Neuronal stem cell (in vitro differentiated cells): ENCODE measurements around the gene KRT38.

Experiments used
- DNase-seq: peaks from one replicate; pipeline ENCODE4 v3.0.0-alpha.2; 2013; ENCODE audit warnings: low spot score
- H2AFZ ChIP-seq: one replicate; pipeline ENCODE4 v1.6.1; 2013; ENCODE audit warnings: mild to moderate bottlenecking, low read length, inconsistent platforms
- H2AK5ac ChIP-seq: 2 replicates; pipeline ENCODE4 v1.6.1; 2013; ENCODE audit warnings: low read depth, mild to moderate bottlenecking, inconsistent platforms, low read length, moderate library complexity, mixed read lengths
- H2BK120ac ChIP-seq: 2 replicates; pipeline ENCODE4 v1.6.1; 2013; ENCODE audit warnings: low read depth, mild to moderate bottlenecking, inconsistent platforms, low read length, moderate library complexity, mixed read lengths
- H2BK12ac ChIP-seq: one replicate; pipeline ENCODE4 v1.6.1; 2013; ENCODE audit warnings: low read length, inconsistent platforms
- H2BK15ac ChIP-seq: 2 replicates; pipeline ENCODE4 v1.6.1; 2013; ENCODE audit warnings: mild to moderate bottlenecking, low read length, inconsistent platforms, mixed read lengths
- H2BK5ac ChIP-seq: one replicate; pipeline ENCODE4 v1.6.1; 2013; ENCODE audit warnings: inconsistent platforms, mild to moderate bottlenecking, low read length, moderate library complexity
- H3K14ac ChIP-seq: one replicate; pipeline ENCODE4 v1.6.1; 2013; ENCODE audit warnings: low read length, inconsistent platforms
- H3K18ac ChIP-seq: 2 replicates; pipeline ENCODE4 v1.6.1; 2013; ENCODE audit warnings: low read length, inconsistent platforms
- H3K23ac ChIP-seq: 2 replicates; pipeline ENCODE4 v1.6.1; 2013; ENCODE audit warnings: low read depth, mild to moderate bottlenecking, mixed read lengths, low read length, inconsistent platforms; ENCODE audit not compliant: poor library complexity
- H3K27ac ChIP-seq: replicated peaks from 3 replicates; pipeline ENCODE4 v1.5.1; 2013; ENCODE audit warnings: low read length, inconsistent platforms
- H3K27me3 ChIP-seq, 3 experiments: 2 replicates each; pipeline ENCODE4 v1.6.1; 2013; ENCODE audit warnings: low read length in 3 of 3, mild to moderate bottlenecking in 2 of 3, inconsistent platforms in 1 of 3, low read depth in 1 of 3, mixed read lengths in 1 of 3, moderate library complexity in 1 of 3; ENCODE audit not compliant: control insufficient read depth in 3 of 3, insufficient read depth in 3 of 3
- H3K36me3 ChIP-seq, 2 donors: replicated peaks in 1 of 2; 2 replicates each; pipeline ENCODE4 v1.6.1; 2013; ENCODE audit warnings: low read length in 2 of 2; ENCODE audit not compliant: control insufficient read depth in 2 of 2, insufficient read depth in 2 of 2
- H3K4ac ChIP-seq: 2 replicates; pipeline ENCODE4 v1.6.1; 2013; ENCODE audit warnings: inconsistent platforms, mild to moderate bottlenecking, low read length, moderate library complexity
- H3K4me1 ChIP-seq, 2 donors: 1 replicate in 1 of 2; 2 replicates in 1 of 2; pipeline ENCODE4 v1.6.1; 2013; ENCODE audit warnings: low read length in 2 of 2, low read depth in 1 of 2; ENCODE audit not compliant: control insufficient read depth in 2 of 2, insufficient read depth in 1 of 2
- H3K4me2 ChIP-seq: one replicate; pipeline ENCODE4 v1.6.1; 2013; ENCODE audit warnings: mild to moderate bottlenecking, low read length, inconsistent platforms; ENCODE audit not compliant: insufficient read depth, poor library complexity, severe bottlenecking
- H3K4me3 ChIP-seq, 2 donors: 2 replicates each; pipeline ENCODE4 v1.5.1; 2013; ENCODE audit warnings: low read length in 2 of 2, mild to moderate bottlenecking in 2 of 2, inconsistent platforms in 1 of 2, moderate library complexity in 1 of 2
- H3K79me1 ChIP-seq: one replicate; pipeline ENCODE4 v1.6.1; 2013; ENCODE audit warnings: low read depth, mild to moderate bottlenecking, inconsistent platforms, low read length, moderate library complexity
- H3K9ac ChIP-seq: one replicate; pipeline ENCODE4 v1.6.1; 2013; ENCODE audit warnings: mild to moderate bottlenecking, low read depth, low read length, inconsistent platforms; ENCODE audit not compliant: poor library complexity
- H3K9me3 ChIP-seq, 2 donors: replicated peaks in 1 of 2; 2 replicates each; pipeline versions ENCODE3 to v1.6.1; 2013; ENCODE audit warnings: low read length in 2 of 2, mild to moderate bottlenecking in 2 of 2, inconsistent platforms in 1 of 2, low read depth in 1 of 2, mixed read lengths in 1 of 2, moderate library complexity in 1 of 2; ENCODE audit not compliant: control insufficient read depth in 2 of 2, insufficient read depth in 1 of 2
- H4K8ac ChIP-seq: one replicate; pipeline ENCODE4 v1.6.1; 2013; ENCODE audit warnings: low read depth, mild to moderate bottlenecking, inconsistent platforms, low read length, moderate library complexity
- H4K91ac ChIP-seq: one replicate; pipeline ENCODE4 v1.6.1; 2013; ENCODE audit warnings: low read length, low read depth, mild to moderate bottlenecking, inconsistent platforms; ENCODE audit not compliant: poor library complexity
- WGBS, 2 donors: extraction: QIAGEN DNeasy Blood & Tissue Kit; methylation state at CpG; one replicate each; pipeline ENCODE4 v1.1.7; 2013; ENCODE audit warnings: missing lambda C conversion rate in 2 of 2, mixed read lengths in 1 of 2; ENCODE audit not compliant: insufficient read length in 2 of 2, insufficient replicate concordance in 1 of 2; ENCODE audit errors: extremely low coverage in 2 of 2; 5-methylcytosine and 5-hydroxymethylcytosine counted together

Gene KRT38

GRCh38 chr17:41462705-41463104 lies 21.9 kb upstream of the KRT38 start:
- Histone ChIP-seq H2BK12ac (no peak overlapping the region), H3K27ac (no peak overlapping the region), H4K91ac (no peak overlapping the region), H3K4me2 (no peak overlapping the region), H3K23ac (no peak overlapping the region), H2BK120ac (no peak overlapping the region), H2BK15ac (no peak overlapping the region), H4K8ac (no peak overlapping the region), H3K9me3 (no peaks in the 10 kb centered on the region), H3K4ac (no peak overlapping the region), H3K4me3 (no peak overlapping the region), H2AK5ac (no peak overlapping the region), H3K9ac (no peak overlapping the region), H3K4me1 (no peaks in the 10 kb centered on the region), H3K14ac (no peak overlapping the region), H3K36me3 (no peaks in the 10 kb centered on the region), H3K27me3 (no peaks in the 10 kb centered on the region), H3K79me1 (no peaks in the 10 kb centered on the region), H3K18ac (no peak overlapping the region), H2BK5ac (no peak overlapping the region), H2AFZ (no peak overlapping the region)
- DNase-seq = no peak
- WGBS, 2 donors = no CpG with 5 or more reads among the region's 15 CpGs

GRCh38 chr17:41457676-41458075 lies 16.9 kb upstream of the KRT38 start:
- Histone ChIP-seq H3K4me2 (no peak overlapping the region), H3K79me1 (no peaks in the 10 kb centered on the region), H3K14ac (no peak overlapping the region), H2BK15ac (no peak overlapping the region), H3K4me1 (no peaks in the 10 kb centered on the region), H3K36me3 (no peaks in the 10 kb centered on the region), H3K23ac (no peak overlapping the region), H2AK5ac (no peak overlapping the region), H2BK5ac (no peak overlapping the region), H4K91ac (no peak overlapping the region), H2AFZ (no peak overlapping the region), H3K9me3 (no peaks in the 10 kb centered on the region), H2BK120ac (no peak overlapping the region), H3K27me3 (no peaks in the 10 kb centered on the region), H3K9ac (no peak overlapping the region), H3K27ac (no peak overlapping the region), H2BK12ac (no peak overlapping the region), H3K4me3 (no peak overlapping the region), H4K8ac (no peak overlapping the region), H3K4ac (no peak overlapping the region), H3K18ac (no peak overlapping the region)
- no CpG with 5 or more reads among the region's 4 CpGs for WGBS, 2 donors
- DNase-seq = no peak

- H3K9ac ChIP-seq = no peak overlapping the region
- DNase-seq = no peak
- H2BK12ac ChIP-seq = no peak overlapping the region
- peaks cover 0 to 5% of the 10 kb centered on the region in 2 donors for H3K9me3 ChIP-seq
- no peak overlapping the region for H3K4me3 ChIP-seq
- no peaks in the 10 kb centered on the region for H3K36me3 ChIP-seq
- no peaks in the 10 kb centered on the region for H3K4me1 ChIP-seq
- no peak overlapping the region for H4K8ac ChIP-seq
- no peak overlapping the region for H3K27ac ChIP-seq
- H3K14ac ChIP-seq = no peak overlapping the region
- H2AFZ ChIP-seq = no peak overlapping the region
- no peak overlapping the region for H3K18ac ChIP-seq
- no peaks in the 10 kb centered on the region for H3K27me3 ChIP-seq
- no CpG with 5 or more reads among the region's 3 CpGs for WGBS, 2 donors
- H2AK5ac ChIP-seq = no peak overlapping the region
- H2BK5ac ChIP-seq = no peak overlapping the region
- H2BK15ac ChIP-seq = no peak overlapping the region
- H3K4ac ChIP-seq = no peak overlapping the region
- H3K79me1 ChIP-seq = no peaks in the 10 kb centered on the region
- no peak overlapping the region for H2BK120ac ChIP-seq
- H3K4me2 ChIP-seq = no peak overlapping the region
- H4K91ac ChIP-seq = no peak overlapping the region
- H3K23ac ChIP-seq = no peak overlapping the region
These were observed 15.4 kb upstream of the KRT38 start for GRCh38 chr17:41456204-41456603.

- no peak overlapping the region for H3K4me2 ChIP-seq
- no peaks in the 10 kb centered on the region for H3K4me1 ChIP-seq
- no peak overlapping the region for H3K23ac ChIP-seq
- no peak overlapping the region for H3K4me3 ChIP-seq
- no peak overlapping the region for H2BK12ac ChIP-seq
- no peak overlapping the region for H2BK120ac ChIP-seq
- H4K91ac ChIP-seq = no peak overlapping the region
- no peak overlapping the region for H2BK5ac ChIP-seq
- H2AFZ ChIP-seq = no peak overlapping the region
- H4K8ac ChIP-seq = no peak overlapping the region
- H3K36me3 ChIP-seq = no peaks in the 10 kb centered on the region
- H3K27me3 ChIP-seq = no peaks in the 10 kb centered on the region
- H3K9ac ChIP-seq = no peak overlapping the region
- H3K14ac ChIP-seq = no peak overlapping the region
- no peak overlapping the region for H3K4ac ChIP-seq
- H3K79me1 ChIP-seq = no peaks in the 10 kb centered on the region
- no peak overlapping the region for H3K18ac ChIP-seq
- H2BK15ac ChIP-seq = no peak overlapping the region
- peaks cover 0 to 7% of the 10 kb centered on the region in 2 donors for H3K9me3 ChIP-seq
- no CpG with 5 or more reads among the region's 1 CpG for WGBS, 2 donors
- no peak overlapping the region for H3K27ac ChIP-seq
- DNase-seq = no peak
- H2AK5ac ChIP-seq = no peak overlapping the region
These were observed 14.5 kb upstream of the KRT38 start for GRCh38 chr17:41455236-41455635.
